K562 (cell line): ENCODE results near the gene HOXB3.

ENCODE experiments used
- BRF1 ChIP-seq: IDR thresholded peaks from 3 replicates; pipeline ENCODE4 v1.6.1; 2011; ENCODE audit warnings: borderline replicate concordance, mild to moderate bottlenecking; ENCODE audit not compliant: insufficient read length; ENCODE audit errors: extremely low read depth
- FOSL1 ChIP-seq: fragments of 200-800 bp; sonication (Bioruptor generic); conservative IDR thresholded peaks from 2 replicates; pipeline ENCODE4 v1.6.1; 2016; ENCODE audit warnings: missing genetic modification characterization, missing compliant biosample characterization
- ILK ChIP-seq: fragments of 450-650 bp; IDR thresholded peaks from 2 replicates; pipeline ENCODE4 v1.6.1; 2016; ENCODE audit warnings: missing genetic modification characterization, low read depth, mild to moderate bottlenecking, missing compliant biosample characterization, moderate library complexity, borderline replicate concordance
- NFE2 ChIP-seq: IDR thresholded peaks from 2 replicates; pipeline ENCODE4 v1.6.1; 2014; ENCODE audit warnings: antibody characterized with exemption, low read depth
- POLR2AphosphoS5 ChIP-seq: IDR thresholded peaks from 2 replicates; pipeline ENCODE4 v1.6.1; 2011; ENCODE audit warnings: mild to moderate bottlenecking, low read depth, low read length, moderate library complexity; ENCODE audit not compliant: control insufficient read depth, insufficient read depth
- RBFOX2 ChIP-seq: fragments of 200-400 bp; formaldehyde crosslinking; IDR thresholded peaks from 2 replicates; pipeline ENCODE4 v1.6.1; 2017; ENCODE audit warnings: low read depth, mild to moderate bottlenecking, low read length, moderate library complexity
- YY1 ChIP-seq, 3 experiments: IDR thresholded peaks; 2 replicates each; pipeline ENCODE4 v1.6.1; 2011; ENCODE audit warnings: low read length in 2 of 3, mild to moderate bottlenecking in 2 of 3, moderate library complexity in 2 of 3, borderline replicate concordance in 1 of 3, control low read depth in 1 of 3, low read depth in 1 of 3; ENCODE audit not compliant: insufficient read depth in 3 of 3, insufficient replicate concordance in 2 of 3, control insufficient read depth in 1 of 3, insufficient read length in 1 of 3; ENCODE audit errors: extremely low read depth in 1 of 3
- ZNF589 ChIP-seq: fragments of 200-800 bp; sonication (Bioruptor generic); IDR thresholded peaks from 2 replicates; pipeline ENCODE4 v1.6.1; 2016; ENCODE audit warnings: low read depth, missing genetic modification characterization, missing compliant biosample characterization
- TF ChIP-seq, protein P1 (sequence below): fragments of 450-650 bp; formaldehyde crosslinking; conservative IDR thresholded peaks from 2 replicates; pipeline ENCODE4 v1.4.0; 2022; ENCODE audit warnings: mild to moderate bottlenecking, missing genetic modification characterization
- TF ChIP-seq, protein P2 (sequence below): fragments of 250-450 bp; sonication (Bioruptor Pico); IDR thresholded peaks from 2 replicates; pipeline ENCODE4 v1.5.0; 2020; ENCODE audit warnings: mild to moderate bottlenecking, borderline replicate concordance
- TF ChIP-seq, protein P3 (sequence below): fragments of 250-450 bp; sonication (Bioruptor Pico); IDR thresholded peaks from 2 replicates; pipeline ENCODE4 v1.4.0; 2020; ENCODE audit warnings: mild to moderate bottlenecking, moderate library complexity
- TF ChIP-seq, protein P4 (sequence below), 2 experiments: fragments of 450-650 bp; IDR thresholded peaks; 2 replicates each; pipeline ENCODE4 v1.6.1; 2016

DNA sequence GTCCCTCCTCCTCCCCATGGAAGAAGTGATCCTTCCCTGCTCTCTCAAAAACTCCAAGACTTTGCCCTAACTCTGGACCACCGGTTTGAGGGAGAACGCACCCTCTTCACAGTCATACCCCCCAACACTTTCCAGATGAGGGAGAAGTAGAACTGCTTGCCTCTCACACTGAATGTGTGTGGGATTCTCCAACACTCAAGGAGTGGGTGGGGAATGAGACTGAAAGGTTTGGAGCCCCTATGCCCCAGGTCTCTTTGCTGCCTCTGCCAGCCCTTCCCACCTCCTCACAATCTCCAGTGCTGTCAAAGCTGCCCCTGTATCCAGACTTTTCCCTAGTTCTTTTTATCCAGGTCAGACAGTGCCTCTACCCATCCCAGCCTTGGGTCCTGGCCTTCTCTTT is 23.3 kb downstream of the HOXB3 start:
- TF ChIP-seq NFE2 (no peak), ZNF589 (CRISPR knock-in tag) (no peak), BRF1 (no peak), POLR2AphosphoS5 (no peak), YY1 (IDR thresholded peaks at IDR 0.05; ENCODE audit: borderline replicate concordance in 1 of 3, control insufficient read depth in 1 of 3, extremely low read depth in 1 of 3, insufficient read depth in 3 of 3, insufficient read length in 1 of 3, insufficient replicate concordance in 2 of 3, low read depth in 1 of 3, low read length in 2 of 3) (no peak), FOSL1 (tag) (no peak), RBFOX2 (no peak), ILK (tag) (no peak)
- TF ChIP-seq, protein P1, sequence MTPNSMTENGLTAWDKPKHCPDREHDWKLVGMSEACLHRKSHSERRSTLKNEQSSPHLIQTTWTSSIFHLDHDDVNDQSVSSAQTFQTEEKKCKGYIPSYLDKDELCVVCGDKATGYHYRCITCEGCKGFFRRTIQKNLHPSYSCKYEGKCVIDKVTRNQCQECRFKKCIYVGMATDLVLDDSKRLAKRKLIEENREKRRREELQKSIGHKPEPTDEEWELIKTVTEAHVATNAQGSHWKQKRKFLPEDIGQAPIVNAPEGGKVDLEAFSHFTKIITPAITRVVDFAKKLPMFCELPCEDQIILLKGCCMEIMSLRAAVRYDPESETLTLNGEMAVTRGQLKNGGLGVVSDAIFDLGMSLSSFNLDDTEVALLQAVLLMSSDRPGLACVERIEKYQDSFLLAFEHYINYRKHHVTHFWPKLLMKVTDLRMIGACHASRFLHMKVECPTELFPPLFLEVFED (CRISPR knock-in tag): no peak
- TF ChIP-seq, protein P2, sequence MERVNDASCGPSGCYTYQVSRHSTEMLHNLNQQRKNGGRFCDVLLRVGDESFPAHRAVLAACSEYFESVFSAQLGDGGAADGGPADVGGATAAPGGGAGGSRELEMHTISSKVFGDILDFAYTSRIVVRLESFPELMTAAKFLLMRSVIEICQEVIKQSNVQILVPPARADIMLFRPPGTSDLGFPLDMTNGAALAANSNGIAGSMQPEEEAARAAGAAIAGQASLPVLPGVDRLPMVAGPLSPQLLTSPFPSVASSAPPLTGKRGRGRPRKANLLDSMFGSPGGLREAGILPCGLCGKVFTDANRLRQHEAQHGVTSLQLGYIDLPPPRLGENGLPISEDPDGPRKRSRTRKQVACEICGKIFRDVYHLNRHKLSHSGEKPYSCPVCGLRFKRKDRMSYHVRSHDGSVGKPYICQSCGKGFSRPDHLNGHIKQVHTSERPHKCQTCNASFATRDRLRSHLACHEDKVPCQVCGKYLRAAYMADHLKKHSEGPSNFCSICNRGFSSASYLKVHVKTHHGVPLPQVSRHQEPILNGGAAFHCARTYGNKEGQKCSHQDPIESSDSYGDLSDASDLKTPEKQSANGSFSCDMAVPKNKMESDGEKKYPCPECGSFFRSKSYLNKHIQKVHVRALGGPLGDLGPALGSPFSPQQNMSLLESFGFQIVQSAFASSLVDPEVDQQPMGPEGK (CRISPR knock-in tag): no peak
- TF ChIP-seq, protein P3, sequence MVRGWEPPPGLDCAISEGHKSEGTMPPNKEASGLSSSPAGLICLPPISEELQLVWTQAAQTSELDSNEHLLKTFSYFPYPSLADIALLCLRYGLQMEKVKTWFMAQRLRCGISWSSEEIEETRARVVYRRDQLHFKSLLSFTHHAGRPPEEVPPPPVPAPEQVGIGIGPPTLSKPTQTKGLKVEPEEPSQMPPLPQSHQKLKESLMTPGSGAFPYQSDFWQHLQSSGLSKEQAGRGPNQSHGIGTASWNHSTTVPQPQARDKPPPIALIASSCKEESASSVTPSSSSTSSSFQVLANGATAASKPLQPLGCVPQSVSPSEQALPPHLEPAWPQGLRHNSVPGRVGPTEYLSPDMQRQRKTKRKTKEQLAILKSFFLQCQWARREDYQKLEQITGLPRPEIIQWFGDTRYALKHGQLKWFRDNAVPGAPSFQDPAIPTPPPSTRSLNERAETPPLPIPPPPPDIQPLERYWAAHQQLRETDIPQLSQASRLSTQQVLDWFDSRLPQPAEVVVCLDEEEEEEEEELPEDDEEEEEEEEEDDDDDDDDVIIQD (CRISPR knock-in tag): no peak
- TF ChIP-seq, protein P4, sequence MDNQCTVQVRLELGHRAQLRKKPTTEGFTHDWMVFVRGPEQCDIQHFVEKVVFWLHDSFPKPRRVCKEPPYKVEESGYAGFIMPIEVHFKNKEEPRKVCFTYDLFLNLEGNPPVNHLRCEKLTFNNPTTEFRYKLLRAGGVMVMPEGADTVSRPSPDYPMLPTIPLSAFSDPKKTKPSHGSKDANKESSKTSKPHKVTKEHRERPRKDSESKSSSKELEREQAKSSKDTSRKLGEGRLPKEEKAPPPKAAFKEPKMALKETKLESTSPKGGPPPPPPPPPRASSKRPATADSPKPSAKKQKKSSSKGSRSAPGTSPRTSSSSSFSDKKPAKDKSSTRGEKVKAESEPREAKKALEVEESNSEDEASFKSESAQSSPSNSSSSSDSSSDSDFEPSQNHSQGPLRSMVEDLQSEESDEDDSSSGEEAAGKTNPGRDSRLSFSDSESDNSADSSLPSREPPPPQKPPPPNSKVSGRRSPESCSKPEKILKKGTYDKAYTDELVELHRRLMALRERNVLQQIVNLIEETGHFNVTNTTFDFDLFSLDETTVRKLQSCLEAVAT (IDR thresholded peaks at IDR 0.05): no peak
